ENCODE measurements around the gene EPHA1.

EPHA1 gene

GRCh38 chr7:143347950-143348349, 60.7 kb downstream of the EPHA1 start:
- Histone ChIP-seq H3K27me3 (peaks cover 27% of the 10 kb centered on the region), H3K4me1 (no peaks in the 10 kb centered on the region), H3K9me3 (no peaks in the 10 kb centered on the region), H3K36me3 (no peaks in the 10 kb centered on the region), H3K4me3 (ENCODE audit: low read depth, low read length) (no peak overlapping the region)
- DNase-seq, result no peak
- TF ChIP-seq, protein P1, sequence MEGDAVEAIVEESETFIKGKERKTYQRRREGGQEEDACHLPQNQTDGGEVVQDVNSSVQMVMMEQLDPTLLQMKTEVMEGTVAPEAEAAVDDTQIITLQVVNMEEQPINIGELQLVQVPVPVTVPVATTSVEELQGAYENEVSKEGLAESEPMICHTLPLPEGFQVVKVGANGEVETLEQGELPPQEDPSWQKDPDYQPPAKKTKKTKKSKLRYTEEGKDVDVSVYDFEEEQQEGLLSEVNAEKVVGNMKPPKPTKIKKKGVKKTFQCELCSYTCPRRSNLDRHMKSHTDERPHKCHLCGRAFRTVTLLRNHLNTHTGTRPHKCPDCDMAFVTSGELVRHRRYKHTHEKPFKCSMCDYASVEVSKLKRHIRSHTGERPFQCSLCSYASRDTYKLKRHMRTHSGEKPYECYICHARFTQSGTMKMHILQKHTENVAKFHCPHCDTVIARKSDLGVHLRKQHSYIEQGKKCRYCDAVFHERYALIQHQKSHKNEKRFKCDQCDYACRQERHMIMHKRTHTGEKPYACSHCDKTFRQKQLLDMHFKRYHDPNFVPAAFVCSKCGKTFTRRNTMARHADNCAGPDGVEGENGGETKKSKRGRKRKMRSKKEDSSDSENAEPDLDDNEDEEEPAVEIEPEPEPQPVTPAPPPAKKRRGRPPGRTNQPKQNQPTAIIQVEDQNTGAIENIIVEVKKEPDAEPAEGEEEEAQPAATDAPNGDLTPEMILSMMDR (IDR thresholded peaks at IDR 0.05; ENCODE audit: low read depth, low read length), result no peak

- no peak for DNase-seq
- no peak overlapping the region for H3K4me3 ChIP-seq (ENCODE audit: low read depth, low read length)
Observed at GRCh38 chr7:143346018-143346417, 62.6 kb downstream of the EPHA1 start.

DNA sequence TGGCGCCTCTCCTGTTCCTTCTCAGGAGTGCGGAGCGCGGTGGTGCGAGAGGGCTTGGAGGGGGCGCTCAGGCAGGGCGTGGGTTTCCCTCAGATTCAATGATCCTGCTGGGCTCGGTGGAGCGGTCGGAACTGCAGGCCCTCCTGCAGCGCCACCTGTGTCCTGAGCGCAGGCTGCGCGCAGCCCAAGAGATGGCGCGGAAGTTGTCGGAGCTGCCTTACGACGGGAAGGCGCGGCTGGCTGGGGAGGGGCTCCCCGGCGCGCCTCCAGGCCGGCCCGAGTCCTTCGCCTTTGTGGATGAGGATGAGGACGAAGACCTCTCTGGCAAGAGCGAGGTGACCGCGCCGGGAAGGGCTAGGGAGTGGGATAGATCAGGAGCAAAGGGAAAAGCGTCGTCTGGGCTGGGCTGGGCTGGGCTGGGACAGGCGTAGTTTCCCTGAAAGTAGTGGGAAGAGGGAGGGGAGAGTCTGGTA, 63.2 kb downstream of the EPHA1 start:
- Histone ChIP-seq H3K9me3 (no peaks in the 10 kb centered on the region), H3K4me1 (no peaks in the 10 kb centered on the region), H3K4me3 (ENCODE audit: low read depth, low read length) (peak overlapping the region; percentile 2; the same call in 1 of the 2 replicates), H3K27me3 (peaks cover 30% of the 10 kb centered on the region), H3K36me3 (no peaks in the 10 kb centered on the region)
- DNase-seq, result peak; percentile 60
- TF ChIP-seq, protein P1 (IDR thresholded peaks at IDR 0.05; ENCODE audit: low read depth, low read length), result peak; percentile 56

More at GRCh38 chr7:143346018-143346417, 62.6 kb downstream of the EPHA1 start:
- H3K27me3 ChIP-seq, result peaks cover 26% of the 10 kb centered on the region
- TF ChIP-seq, protein P1 (IDR thresholded peaks at IDR 0.05; ENCODE audit: low read depth, low read length), result no peak
- H3K36me3 ChIP-seq, result no peaks in the 10 kb centered on the region
- H3K9me3 ChIP-seq, result no peaks in the 10 kb centered on the region
- H3K4me1 ChIP-seq, result no peaks in the 10 kb centered on the region

DNA sequence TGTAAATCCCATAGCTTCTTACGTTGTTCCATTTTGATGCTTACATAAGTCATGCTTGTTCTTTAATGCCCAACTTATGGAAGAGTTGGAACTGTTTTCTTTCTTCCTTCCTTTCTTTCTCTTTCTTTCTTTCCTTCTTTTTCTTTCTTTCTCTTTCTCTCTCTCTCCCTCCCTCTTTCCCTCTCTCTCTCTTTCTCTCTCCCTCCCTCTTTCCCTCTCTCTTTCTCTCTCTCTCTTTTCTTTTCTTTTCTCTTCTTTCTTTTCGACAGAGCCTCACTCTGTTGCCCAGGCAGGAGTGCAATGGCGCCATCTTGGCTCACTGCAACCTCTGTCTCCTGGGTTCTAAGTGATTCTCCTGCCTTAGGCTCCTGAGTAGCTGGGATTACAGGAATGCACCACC, 65.1 kb downstream of the EPHA1 start:
- H3K4me1 ChIP-seq, result no peaks in the 10 kb centered on the region
- DNase-seq, result no peak
- H3K9me3 ChIP-seq, result no peaks in the 10 kb centered on the region
- H3K36me3 ChIP-seq, result no peaks in the 10 kb centered on the region
- TF ChIP-seq, protein P1 (IDR thresholded peaks at IDR 0.05; ENCODE audit: low read depth, low read length), result no peak
- no peak overlapping the region for H3K4me3 ChIP-seq (ENCODE audit: low read depth, low read length)
- peaks cover 20% of the 10 kb centered on the region for H3K27me3 ChIP-seq

- Histone ChIP-seq H3K9me3 (no peaks in the 10 kb centered on the region), H3K4me1 (no peaks in the 10 kb centered on the region)
Observed at GRCh38 chr7:143341842-143342241, 66.8 kb downstream of the EPHA1 start.

More at GRCh38 chr7:143341842-143342241, 66.8 kb downstream of the EPHA1 start:
- no peak overlapping the region for H3K4me3 ChIP-seq (ENCODE audit: low read depth, low read length)
- DNase-seq, result no peak
- peaks cover 28% of the 10 kb centered on the region for H3K27me3 ChIP-seq
- no peaks in the 10 kb centered on the region for H3K36me3 ChIP-seq
- TF ChIP-seq, protein P1 (IDR thresholded peaks at IDR 0.05; ENCODE audit: low read depth, low read length), result no peak
